CD4-positive, alpha-beta T cell treated with Interferon gamma for 1 hour (primary cell): ENCODE data around the gene CBY3.
"Not testable (repeated sequence)": the region's sequence is repeated elsewhere in the genome, so short reads cannot be mapped to it uniquely, and the experiment has no call there.

Experiments
- DNase-seq: peaks from one replicate; pipeline ENCODE4 v3.0.0-alpha.2; 2020

CBY3 gene

DNA sequence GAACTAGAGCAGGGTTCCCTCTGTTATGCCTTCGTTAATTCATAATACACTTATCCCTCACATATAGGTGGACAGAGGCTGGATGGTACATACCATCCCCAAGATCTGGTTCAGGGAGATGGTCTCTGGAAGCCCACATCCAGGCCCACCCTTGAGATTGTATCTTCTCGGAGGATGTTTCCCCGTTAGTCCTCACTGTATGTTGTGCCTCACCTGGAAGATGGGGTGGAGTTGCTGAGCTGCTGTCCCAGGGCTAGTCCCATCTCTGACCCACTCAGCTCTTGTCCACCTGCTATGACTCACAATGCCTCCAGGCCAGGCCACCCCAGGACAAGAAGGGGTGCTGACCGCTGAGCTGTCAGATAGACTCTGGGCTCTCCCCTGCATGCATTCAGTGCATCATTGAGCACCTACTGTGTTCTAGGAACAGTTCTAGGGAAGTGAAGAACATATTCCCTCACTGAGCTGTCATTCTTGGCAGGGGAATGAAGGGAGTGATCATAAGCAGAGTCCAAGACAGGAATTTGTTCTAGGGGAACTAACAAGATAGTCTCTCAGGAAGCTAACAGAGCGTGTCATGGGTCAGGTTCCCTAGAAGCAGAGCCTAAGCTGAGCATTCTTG is at the start of gene CBY3:
Gene CBY3, minus strand, starts transcription at position 255 of the 622 bp plus-strand sequence. Its CDS starts 116 bp downstream, at position 139.
- no peak for DNase-seq

DNA sequence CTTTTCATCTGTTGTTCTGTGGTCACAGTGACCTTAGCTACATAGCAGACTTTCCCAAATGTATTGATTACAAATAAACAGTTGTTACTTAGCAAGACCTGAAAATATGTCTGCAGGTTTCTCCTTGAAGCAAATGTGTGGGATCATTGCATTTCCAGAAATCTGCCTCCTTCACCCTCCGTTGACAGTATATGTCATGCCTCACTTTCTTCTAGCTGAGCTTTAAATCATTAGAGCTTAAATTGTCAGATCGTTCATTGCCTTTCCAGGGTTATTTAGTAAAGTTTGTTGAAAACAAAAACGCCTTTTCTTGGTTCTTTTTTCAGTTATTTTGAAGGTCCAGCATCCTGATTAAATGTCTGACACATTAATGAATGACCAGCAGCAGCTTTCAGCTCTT is 49.5 kb upstream of the CBY3 start:
- no peak for DNase-seq

DNA sequence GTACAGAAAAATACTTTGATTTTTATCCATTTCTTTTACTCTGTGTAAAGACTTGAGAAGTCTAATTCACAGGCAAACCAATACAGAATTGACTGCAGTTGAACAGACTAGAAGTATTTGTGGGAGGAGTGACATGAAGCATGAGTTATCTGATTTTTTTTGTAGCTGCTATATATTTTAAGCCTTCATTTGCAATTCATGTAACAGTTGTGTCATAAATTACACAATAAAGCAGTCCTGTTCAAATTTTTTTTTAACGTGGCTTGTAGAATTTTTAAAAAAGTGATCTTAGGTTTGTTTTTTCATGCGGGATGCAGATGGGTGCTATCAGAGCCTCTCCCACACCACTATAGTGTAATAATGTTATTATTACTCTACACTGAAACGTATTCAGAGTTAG is 48.9 kb upstream of the CBY3 start:
- DNase-seq = no peak

DNA sequence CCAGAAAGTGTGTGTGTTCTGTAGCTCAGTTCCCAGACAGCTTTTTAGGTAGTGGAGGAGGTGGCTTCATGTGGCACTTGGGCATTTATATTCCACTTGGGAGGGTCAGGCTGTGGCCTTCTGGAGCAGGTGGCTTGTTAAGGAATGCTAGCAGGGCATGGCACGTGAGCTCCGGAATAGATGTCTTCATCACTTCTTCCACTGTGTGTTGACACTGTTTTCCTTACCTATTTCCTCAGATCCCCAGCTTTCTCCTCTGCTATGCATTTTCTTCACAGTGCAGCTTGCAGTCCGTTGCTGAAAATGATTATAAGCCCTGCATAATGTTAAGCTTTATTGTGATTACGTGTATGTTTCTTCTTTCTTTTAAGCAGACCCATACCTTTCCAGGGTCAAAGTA is 48.5 kb upstream of the CBY3 start:
- no peak for DNase-seq

DNA sequence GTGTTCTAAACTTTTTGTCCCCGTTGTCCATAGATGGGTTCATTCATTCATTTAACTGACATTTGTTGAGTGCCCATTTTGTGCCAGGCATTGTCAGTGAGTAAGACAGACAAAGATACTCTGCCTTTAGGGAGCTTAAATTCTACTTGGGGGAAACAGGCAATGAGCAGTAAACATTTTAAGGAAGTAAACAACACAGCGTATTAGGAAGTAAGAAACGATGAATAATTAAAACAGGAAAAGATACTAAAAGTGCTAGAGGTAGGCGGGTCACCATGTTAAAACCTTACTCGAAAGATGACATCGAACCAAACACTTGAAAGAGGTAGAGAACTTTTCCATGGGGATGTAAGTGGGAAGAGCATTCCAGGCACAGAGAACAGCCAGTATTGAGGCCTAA is 46.3 kb upstream of the CBY3 start:
- DNase-seq = no peak

DNA sequence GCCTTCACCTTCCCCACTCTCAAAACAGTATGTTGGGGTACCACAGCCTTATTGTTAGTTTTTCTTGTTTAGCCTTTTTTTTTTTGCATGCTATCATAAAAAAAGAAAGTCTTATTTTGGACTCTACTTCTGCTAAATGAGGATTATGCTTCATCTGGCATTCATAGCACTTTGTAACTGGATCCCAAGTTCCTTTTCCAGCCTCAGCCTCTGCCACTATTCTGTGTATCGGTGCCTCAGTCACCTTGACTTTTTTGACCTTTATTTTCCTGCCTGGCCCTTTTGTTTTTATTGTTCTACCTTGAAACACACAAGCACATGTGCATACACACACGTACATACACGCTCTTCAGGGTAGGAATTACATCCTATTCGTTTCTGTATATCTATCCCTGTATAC is 43.3 kb upstream of the CBY3 start:
- DNase-seq = no peak

DNA sequence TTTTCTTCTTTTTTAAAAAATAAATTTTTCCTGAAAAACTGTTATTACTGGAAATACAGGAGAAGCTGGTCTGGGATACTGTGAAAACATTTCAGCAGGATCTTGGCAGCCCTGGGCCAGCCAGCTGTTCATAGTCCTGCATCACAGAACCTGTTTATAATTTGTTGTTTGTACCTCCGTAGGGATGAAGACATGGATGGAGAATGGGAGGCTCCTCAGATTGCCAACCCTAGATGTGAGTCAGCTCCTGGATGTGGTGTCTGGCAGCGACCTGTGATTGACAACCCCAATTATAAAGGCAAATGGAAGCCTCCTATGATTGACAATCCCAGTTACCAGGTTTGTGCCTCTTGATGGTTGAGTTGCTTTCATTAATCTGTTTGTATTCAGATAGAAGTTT is 39.4 kb upstream of the CBY3 start:
- DNase-seq = no peak

DNA sequence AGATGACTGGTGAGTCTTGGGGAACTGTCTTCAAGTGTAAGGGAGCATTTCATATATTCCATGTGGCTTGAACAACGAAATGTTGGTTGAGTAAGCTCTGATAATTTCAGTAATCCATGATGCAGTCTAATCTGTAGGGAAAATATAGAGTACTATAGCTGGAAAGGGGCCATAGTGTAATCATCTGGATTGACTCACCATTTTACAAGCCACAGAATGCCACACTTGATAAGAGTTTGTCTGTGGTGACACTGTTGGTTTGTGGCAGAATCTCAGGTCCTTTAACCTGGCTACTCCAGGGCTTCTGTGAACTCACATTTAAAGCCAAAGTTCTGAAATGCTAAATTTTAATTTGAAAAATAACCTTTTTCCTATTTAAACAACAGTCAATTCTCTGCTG is 35.5 kb upstream of the CBY3 start:
- no peak for DNase-seq

DNA sequence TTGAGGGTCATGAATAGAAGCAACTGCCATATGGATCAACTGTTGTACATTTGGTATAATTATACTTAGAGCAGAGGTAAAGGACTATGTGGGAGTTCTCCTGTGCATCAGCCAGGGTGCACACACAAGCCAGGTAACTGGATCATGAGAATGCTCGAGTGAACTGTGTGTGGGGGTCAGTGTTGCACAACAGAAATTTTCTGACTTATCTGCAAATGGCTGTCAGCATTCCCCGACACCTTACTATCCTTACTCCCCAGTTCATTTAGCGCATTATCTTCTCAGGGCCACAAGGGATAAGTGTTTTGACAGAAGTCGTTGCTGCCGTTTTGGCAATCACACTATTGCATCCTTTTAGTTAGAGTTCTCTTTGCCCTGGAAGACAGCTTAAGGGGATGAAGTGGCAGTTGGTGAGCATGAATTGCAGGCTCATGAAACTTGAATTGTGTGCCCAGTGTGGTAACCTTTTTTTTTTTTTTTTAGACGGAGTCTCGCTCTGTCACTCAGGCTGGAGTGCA is 19.6 kb upstream of the CBY3 start:
- no peak for DNase-seq

DNA sequence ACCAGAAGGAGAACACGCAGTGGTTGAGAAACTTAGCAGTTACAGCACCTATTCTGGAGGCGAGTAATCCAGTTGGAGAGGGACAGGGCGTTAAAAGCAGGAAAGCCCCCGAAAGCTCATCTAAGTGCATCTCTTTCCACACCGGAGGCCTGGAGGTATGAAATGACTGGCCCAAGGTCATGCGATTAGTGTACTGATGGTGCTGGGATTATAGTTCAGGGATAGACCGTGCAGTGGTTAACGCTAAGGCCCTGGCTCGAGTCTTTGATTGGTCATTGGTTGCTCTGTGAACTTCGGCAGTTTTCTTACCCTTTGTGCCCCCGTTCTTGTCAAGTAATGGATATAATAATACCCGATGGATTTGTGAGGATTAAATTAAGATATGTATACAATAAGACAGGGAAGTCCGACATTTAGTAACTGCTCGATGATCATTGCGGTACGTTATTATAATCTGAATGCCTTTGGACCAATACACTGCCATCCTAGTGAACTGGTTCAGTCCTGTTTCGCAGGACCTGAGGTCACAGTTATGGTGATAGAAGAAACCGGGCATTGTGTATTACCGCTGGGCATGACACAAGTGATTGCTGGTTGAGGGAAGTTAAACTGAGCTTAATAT is 18.9 kb upstream of the CBY3 start:
- peak; percentile 6 for DNase-seq

DNA sequence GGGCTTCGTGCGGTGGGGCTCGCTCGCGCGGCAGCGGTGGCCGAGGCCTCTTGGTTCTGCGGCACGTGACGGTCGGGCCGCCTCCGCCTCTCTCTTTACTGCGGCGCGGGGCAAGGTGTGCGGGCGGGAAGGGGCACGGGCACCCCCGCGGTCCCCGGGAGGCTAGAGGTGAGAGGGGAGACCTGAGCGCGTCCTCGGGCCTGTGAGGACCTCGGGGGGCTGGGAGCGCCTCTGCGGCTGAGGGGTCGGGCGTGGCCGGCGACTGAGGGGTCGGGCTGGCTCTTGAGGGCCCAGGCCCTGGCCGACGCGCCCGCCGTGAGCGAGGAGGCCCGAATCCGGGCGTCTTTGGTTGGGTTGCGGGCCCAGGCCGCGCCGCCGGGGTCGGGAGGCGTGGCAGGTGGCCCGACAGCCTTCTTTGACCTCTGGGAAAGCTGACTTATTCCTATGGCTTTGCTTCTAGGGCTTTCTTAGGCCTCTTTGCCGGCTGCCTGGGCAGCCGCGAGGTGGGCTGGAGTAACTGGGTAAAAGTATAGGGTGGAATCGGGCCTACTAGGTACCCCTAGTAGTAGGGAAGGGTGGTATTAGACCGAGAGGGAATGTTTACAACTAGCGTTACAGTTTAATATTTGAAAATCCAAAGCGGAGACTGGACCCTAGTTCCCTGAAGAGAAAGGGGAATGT is 18.2 kb upstream of the CBY3 start, which contains the start of gene CANX:
Gene CANX, plus strand, starts transcription at position 33 of the 681 bp plus-strand sequence. CDS start 6,715 bp downstream, outside the sequence.
- DNase-seq = no peak

DNA sequence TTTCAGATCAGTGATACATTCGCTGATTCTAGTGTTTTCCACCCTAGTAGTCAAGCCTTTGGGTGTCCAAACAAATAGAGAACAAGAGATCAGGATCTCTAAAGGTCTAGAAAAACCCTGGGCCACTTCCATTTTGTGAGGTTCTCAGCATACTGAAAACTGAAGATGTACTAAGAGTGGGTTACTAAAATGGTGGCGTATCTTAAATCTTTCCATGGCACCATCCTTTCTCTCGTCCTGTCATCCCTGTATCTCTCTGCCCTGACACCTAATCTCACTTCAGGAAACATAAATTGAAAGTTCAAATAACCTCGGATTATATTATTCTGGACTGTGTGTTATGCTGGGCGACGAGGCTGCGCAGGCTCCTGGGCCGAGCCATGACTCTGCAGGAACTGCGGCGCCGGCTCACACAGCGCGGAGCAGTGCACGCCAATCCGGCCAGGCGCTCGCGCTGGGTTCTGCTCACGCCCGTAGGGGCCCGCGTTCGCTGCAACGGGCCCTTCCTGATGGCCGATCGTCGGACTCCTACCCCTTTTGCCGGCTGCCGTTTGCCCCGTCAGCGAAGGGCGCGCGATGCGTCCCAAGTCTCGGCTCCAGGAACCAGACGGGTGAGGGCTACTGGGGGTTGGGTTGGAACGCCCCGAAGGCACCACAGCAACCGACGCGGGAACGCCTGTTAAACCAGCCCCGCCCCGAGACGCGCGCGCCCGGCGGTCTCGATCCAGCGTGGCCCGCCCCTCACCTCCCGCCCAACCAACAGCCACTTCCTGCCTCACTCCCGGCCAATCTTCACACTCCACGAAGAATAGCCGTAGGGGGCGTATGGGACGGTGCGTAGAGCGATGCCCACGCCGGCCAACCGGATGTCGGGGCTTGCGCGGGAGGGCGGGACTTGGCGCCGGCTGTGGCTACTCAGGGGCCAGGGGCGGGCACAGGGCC is 17.4 kb upstream of the CBY3 start:
- DNase-seq = peak; percentile 99

DNA sequence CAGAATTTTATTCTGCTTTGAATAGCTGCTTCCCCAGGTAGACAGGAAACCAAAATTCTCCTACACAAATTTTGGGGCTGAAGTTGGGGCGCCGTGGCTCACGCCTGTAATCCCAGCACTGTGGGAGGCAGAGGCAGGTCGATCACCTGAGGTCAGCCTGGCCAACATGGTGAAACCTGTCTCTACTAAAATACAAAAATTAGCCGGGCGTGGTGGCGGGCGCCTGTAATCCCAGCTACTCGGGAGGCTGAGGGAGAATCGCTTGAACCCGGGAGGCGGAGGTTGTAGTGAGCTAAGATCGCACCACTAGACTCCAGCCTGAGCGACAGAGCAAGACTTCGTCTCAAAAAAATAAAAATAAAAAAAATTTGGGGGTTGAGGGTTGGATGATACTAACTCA is 16.7 kb upstream of the CBY3 start:
- not testable (repeated sequence) for DNase-seq

DNA sequence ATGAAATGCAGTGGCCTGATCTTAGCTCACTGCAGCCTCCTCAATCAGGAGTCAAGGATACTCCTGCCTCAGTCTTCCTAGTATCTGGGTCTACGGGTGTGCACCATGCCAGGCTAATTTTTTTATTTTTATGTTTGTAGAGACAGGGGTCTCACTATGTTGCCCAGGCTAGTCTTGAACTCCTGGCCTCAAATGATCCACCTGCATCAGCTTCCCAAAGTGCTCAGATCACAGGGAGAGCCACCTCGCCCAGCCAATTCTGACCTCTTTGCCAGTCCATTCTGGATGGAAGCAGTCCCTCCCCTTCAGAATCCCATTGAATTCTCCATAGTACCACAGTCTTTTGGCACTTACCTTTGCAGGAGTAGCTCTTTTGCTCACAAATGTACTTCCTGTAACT is 16.3 kb upstream of the CBY3 start:
- no peak for DNase-seq

DNA sequence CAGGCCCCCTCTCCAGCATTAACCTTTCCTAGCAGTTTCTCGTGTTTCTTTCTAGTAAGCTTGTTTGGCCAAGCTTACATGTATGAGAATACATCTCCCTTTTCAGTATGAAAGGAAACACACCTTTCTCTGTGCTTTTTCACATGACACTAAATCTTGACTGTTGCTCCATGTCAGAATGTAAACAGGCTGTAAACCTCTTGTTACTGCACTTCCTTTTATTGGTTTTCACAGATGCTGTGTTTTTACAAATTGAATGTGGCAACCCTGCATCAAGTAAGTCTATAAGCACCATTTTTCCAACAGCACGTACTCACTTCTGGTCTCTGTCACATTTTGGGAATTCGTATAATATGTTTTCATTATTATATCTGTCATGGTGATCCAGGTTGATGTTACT is 15.8 kb upstream of the CBY3 start:
- no peak for DNase-seq

DNA sequence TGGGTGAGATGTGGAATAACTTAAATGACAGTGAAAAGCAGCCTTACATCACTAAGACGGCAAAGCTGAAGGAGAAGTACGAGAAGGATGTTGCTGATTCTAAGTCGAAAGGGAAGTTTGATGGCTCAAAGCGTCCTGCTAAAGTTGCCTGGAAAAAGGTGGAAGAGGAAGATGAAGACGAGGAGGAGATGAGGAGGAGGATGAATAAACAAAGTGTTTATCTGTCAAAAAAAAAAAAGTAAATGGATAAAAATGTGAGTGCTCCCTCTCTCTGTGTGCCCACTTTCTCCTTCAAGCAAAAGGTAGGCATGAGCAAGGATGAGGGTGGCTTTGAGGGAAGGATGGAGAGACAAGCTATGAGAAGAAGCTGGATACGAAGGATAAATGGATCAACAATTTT is 13.7 kb upstream of the CBY3 start:
- no peak for DNase-seq

DNA sequence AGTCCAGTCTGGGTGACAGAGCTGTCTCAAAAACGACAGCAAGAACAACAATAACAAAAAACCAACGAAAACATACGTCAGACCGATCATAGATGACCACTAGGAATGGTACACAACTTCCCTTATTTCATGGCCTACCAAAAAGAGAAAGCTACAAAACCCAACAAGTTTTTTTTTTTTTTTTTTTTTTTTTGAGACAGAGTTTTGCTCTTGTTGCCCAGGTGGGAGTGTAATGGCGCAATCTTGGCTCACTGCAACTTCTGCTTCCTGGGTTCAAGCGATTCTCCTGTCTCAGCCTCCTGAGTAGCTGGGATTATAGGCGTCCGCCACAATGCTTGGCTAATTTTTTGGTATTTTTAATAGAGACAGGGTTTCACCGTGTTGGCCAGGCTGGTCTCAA is 8.4 kb upstream of the CBY3 start:
- DNase-seq = not testable (repeated sequence)

DNA sequence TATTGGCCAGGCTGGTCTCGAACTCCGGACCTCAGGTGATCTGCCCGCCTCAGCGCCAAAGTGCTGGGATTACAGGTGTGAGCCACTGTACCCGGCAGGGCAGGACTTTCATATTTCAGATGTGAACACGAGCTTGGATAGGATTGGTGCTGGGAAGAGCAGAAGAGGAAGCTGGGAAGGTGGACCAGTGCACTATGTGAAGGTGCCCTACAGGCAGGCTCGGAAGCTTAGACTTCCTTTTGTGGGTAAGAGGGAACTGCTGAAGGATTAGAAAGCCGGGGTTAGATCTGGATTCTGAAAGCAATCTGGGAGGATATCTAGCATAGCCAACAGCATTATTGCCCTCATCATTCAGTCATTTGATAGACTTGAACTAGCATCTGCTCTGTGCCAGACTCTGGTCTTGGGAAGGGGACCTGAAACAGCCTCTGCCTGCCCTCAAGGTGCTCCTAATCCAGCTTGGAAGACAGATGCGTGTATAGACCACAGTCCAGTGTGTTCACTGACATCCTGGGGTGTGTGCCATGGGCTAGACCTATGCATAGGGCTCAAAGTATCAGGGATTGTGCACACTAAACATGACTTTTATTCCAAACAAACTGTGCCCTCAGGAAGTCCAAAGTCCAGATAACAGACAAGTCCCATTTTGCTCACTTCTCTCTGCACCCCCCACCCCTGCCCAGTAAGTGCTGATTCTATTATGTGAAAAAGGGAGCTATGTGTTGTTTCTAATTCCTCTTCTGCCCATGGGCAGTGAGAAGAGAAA is 637 bp downstream of the CBY3 start:
- no peak for DNase-seq

DNA sequence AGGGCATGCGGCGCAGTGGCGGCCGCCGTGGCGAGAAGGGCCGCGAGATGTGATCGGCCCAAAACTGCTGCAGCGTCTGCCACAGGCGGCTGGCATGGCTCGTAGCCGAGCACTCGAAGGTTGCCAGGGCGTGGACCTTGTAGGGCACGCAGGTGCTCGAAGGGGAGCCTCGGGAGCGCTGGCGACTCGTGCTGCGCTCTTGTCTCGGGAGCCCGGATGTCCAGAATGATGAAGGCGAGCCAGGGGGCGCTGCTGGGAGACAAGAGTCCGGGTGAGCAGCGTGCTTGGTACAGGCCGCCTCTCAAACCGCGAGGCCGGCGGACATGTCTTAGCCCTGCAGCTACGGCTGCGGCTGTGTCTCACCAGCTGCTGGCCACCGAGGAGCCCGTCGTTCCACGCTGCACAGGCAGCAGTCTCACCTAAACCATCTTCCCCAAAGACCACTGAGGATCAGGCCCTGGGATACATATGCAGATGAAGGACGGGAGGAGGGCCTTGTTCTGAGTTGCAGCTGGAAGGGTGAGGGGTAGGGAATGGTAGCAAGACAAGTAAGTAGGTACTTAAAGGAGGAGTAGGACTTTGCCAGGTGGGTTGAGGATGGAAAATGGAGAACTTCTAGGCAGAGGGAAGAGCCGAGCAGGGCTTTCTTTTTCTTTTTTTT is 1.7 kb downstream of the CBY3 start:
- DNase-seq = peak; percentile 74

DNA sequence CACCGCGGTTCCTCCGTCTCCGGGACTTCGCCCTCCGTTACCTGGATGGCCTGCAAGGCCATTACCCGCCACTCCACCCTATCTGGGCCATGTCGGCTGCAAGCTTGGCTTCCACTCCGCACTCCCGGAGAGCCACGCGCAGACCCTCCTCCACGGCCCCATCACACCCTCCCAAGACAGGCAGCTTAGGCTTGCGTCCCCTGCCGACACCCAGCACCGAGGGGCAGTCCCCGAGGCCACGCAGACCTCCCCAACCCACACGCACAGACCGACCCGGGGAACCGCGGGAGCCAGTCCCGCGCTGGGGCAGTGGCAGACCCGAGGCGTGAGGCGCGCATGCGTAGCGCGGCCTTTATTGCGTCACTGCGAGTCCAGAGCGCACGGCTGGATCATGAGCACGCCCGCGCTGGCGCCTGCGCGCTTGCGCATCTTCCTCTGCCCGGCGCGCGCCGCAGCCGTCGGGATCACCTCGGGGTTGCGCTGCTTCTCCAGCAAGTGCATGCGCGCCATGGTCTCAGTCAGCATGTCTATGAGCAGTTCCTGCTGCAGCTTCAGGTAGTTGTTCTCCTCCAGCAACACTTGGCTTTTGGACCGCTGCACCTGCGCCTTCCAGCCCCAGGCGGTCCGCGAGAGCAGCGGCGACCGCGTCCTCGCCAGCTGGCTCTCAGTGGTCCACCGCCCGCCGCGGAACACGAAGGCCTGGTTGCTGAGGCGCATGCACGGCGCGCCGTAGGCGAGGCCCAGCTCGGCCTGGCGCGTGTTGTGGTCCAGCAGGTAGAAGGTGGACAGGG is 2.4 kb downstream of the CBY3 start:
- DNase-seq = peak; percentile 94

DNA sequence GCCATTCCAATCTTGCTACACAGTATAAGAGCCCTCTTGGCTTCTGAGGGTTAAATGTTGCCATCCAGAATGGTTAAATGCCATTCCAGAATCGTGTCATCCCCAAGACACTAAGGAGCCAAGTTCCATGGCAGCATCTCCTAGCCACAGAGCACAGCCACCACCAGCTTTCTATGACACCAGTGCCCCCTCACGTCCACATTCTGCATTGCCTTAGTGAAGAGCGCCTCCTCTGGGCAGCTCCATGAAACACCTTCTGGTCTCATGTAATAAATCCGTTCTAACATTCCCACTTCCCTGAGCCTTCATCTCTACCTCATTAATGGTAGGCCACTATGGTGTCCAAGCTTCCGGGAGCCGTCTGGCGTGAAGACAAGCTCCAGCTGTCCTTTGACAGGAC is 12.4 kb downstream of the CBY3 start:
- DNase-seq = peak; percentile 44
